CD8-positive, alpha-beta memory T cell (primary cell): ENCODE measurements around the gene SMPX. TPM values are rescaled to one million over a fixed set of nuclear protein-coding genes. Genes with fewer than 3 reads are reported as not detected.

Experiments used
- CTCF ChIA-PET: fragments of 350-600 bp; sonication (Branson Sonifier 250); formaldehyde crosslinking; loops from one replicate; lab custom pipeline; 2021; ENCODE audit warnings: antibody characterized with exemption; lab: Charles Lee
- POLR2A ChIA-PET: fragments of 350-600 bp; sonication (Branson Sonifier 250); formaldehyde crosslinking; loops from one replicate; lab custom pipeline; 2021; ENCODE audit warnings: antibody characterized with exemption; lab: Charles Lee
- DNase-seq, 5 donors: peaks; one replicate each; pipeline versions ENCODE4 v3.0.0 to v3.0.0-alpha.2; 2020 to 2022; ENCODE audit warnings: mixed read lengths in 1 of 5
- H3K27ac ChIP-seq: one replicate; pipeline ENCODE4 v1.7.0; 2013; ENCODE audit warnings: low read depth, mild to moderate bottlenecking, low read length, moderate library complexity
- H3K27me3 ChIP-seq: 2 replicates; pipeline ENCODE4 v1.7.0; 2013; ENCODE audit warnings: low read length, mild to moderate bottlenecking; ENCODE audit not compliant: insufficient read depth, poor library complexity, severe bottlenecking
- H3K36me3 ChIP-seq: 2 replicates; pipeline ENCODE4 v1.7.0; 2013; ENCODE audit warnings: mild to moderate bottlenecking, low read length, moderate library complexity; ENCODE audit not compliant: insufficient read depth
- H3K4me1 ChIP-seq: 2 replicates; pipeline ENCODE4 v1.7.0; 2013; ENCODE audit warnings: mild to moderate bottlenecking, low read length, moderate library complexity; ENCODE audit not compliant: insufficient read depth
- H3K4me3 ChIP-seq: 2 replicates; pipeline ENCODE4 v1.7.0; 2013; ENCODE audit warnings: mild to moderate bottlenecking, low read length
- H3K9me3 ChIP-seq: 2 replicates; pipeline ENCODE4 v1.7.0; 2013; ENCODE audit warnings: mild to moderate bottlenecking, low read length
- H3K27ac Mint-ChIP-seq, 8 donors: one replicate each; pipeline ENCODE4 v1.8.0; 2020 to 2021; ENCODE audit warnings: mixed read lengths in 8 of 8, mild to moderate bottlenecking in 6 of 8, inconsistent platforms in 3 of 8, moderate library complexity in 3 of 8
- H3K27me3 Mint-ChIP-seq, 2 donors: one replicate each; pipeline ENCODE4 v1.8.0; 2020 to 2021; ENCODE audit warnings: mixed read lengths in 2 of 2, mild to moderate bottlenecking in 1 of 2, moderate library complexity in 1 of 2
- H3K36me3 Mint-ChIP-seq, 3 donors: one replicate each; pipeline ENCODE4 v1.8.0; 2020 to 2021; ENCODE audit warnings: mixed read lengths in 3 of 3, inconsistent platforms in 1 of 3, mild to moderate bottlenecking in 1 of 3
- H3K4me1 Mint-ChIP-seq, 3 donors: one replicate each; pipeline ENCODE4 v1.8.0; 2020 to 2021; ENCODE audit warnings: mixed read lengths in 3 of 3, inconsistent platforms in 1 of 3, mild to moderate bottlenecking in 1 of 3
- H3K4me3 Mint-ChIP-seq, 7 donors: one replicate each; pipeline ENCODE4 v1.8.0; 2020 to 2021; ENCODE audit warnings: mixed read lengths in 7 of 7, mild to moderate bottlenecking in 6 of 7, moderate library complexity in 4 of 7, inconsistent platforms in 2 of 7
- H3K9me3 Mint-ChIP-seq, 5 donors: one replicate each; pipeline ENCODE4 v1.8.0; 2020 to 2022; ENCODE audit warnings: mixed read lengths in 5 of 5, mild to moderate bottlenecking in 3 of 5, moderate library complexity in 2 of 5, inconsistent platforms in 1 of 5
- polyA plus RNA-seq: library from polyadenylated mRNA; unstranded; fragments of 300-500 nt; fragmentation: Illumina TruSeq; gene quantifications from one replicate; pipeline ENCODE4 v1.2.3, GENCODE V29; 2021
- total RNA-seq, 2 experiments: library from RNA; stranded (reverse); gene quantifications; one replicate each; pipeline ENCODE4 v1.2.3, GENCODE V29; 2021

The SMPX gene
- total and polyA plus RNA-seq, 3 experiments from 2014 or later: not detected

DNA sequence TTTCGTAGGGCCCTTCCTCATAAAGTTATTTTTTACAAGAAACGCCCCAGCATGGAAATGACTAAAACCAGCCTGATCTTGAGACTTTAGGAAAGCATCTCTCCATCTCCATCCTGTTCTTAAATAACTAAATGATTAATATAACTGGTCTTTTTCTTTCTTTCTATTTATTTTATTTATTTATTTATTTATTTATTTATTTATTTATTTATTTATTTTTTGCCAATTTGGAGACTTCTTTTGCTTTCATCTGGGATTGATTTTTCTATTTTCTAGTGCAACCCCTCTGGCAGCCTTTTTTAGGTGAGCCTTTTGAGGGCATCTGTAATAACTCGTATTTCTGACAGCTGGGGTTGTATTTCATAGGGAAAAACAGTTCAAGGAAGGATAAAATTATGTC lies 98.6 kb downstream of the SMPX start:
- ChIA-PET POLR2A (no interaction called here), CTCF (no interaction called here)

DNA sequence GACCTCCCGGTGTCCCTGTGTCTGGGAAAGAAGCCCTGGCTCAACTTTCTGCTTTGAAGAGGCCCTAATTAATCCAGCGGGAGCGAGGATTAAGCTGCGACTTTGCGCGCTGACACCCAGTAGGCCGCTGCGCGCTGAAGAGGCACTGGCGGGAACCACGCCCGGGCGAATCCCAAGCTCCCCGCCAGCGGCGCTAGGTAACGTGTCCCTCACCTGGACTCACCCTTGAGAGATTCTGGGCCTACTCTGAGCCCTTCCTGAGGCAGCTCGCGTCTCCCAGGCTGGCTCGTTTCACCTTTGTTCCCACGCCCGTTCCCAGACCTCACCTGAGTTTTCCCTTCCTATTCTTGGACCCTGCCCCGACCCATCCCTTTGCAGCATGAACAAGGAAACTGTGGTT lies 99.2 kb downstream of the SMPX start:
- Histone ChIP-seq H3K27ac (no peak overlapping the region), H3K9me3 (no peaks in the 10 kb centered on the region), H3K36me3 (no peaks in the 10 kb centered on the region), H3K4me3 (no peak overlapping the region), H3K4me1 (no peaks in the 10 kb centered on the region), H3K27me3 (no peaks in the 10 kb centered on the region)
- peaks cover 2 to 5% (median 4%) of the 10 kb centered on the region in 3 donors for H3K4me1 Mint-ChIP-seq
- H3K36me3 Mint-ChIP-seq: peaks cover 0 to 3% (median 0%) of the 10 kb centered on the region in 3 donors
- H3K27me3 Mint-ChIP-seq: peaks cover 12 to 17% of the 10 kb centered on the region in 2 donors
- ChIA-PET CTCF (no interaction called here), POLR2A (no interaction called here)
- peak in 1 of 5 donors; percentile 6 for DNase-seq
- H3K9me3 Mint-ChIP-seq: peaks cover 0 to 3% (median 0%) of the 10 kb centered on the region in 5 donors
- peak overlapping the region in 4 of 7 donors; percentile 19 to 57 (median 25) for H3K4me3 Mint-ChIP-seq
- H3K27ac Mint-ChIP-seq: peak overlapping the region in 1 of 8 donors; percentile 78

More for the DNA sequence above, 98.6 kb downstream of the SMPX start:
- no peaks in the 10 kb centered on the region for H3K4me1 ChIP-seq
- Mint-ChIP-seq H3K36me3 (peaks cover 0 to 3% (median 0%) of the 10 kb centered on the region in 3 donors), H3K27me3 (peaks cover 12 to 22% of the 10 kb centered on the region in 2 donors), H3K9me3 (peaks cover 0 to 3% (median 0%) of the 10 kb centered on the region in 5 donors), H3K27ac (no peak overlapping the region), H3K4me3 (peak overlapping the region in 2 of 7 donors; percentile 27 to 57), H3K4me1 (peaks cover 2 to 5% (median 4%) of the 10 kb centered on the region in 3 donors)
- no peak overlapping the region for H3K4me3 ChIP-seq
- no peaks in the 10 kb centered on the region for H3K9me3 ChIP-seq
- no peak overlapping the region for H3K27ac ChIP-seq
- DNase-seq: no peak
- no peaks in the 10 kb centered on the region for H3K36me3 ChIP-seq
- H3K27me3 ChIP-seq: no peaks in the 10 kb centered on the region

DNA sequence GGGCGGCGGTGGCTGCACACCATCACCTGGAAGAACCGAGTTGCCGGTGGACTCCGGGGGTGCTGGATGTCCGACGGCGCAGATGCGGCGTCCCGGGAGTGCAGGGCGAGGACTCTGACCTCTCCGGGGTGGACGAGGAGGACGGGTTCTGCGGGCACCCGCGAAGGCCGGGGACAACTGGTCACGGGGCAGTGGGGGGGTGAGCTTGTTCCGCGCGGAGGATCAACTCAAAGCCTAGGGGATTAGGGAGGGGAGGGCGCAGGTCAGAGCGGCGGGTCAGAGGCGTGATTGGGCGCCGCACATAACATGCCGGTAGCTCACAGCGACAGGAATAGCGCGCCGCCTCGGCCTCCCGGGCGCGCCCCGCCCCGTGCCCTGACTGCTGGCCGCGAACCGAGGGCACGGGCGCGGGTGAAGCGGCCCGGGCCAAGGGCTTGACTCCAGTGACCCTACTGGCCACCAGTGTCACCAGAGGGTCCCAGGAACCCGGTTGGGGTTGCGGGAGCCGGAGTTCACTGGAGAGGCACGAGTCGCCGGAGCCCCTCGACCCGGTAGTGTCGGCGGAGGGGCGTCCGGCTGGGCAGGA lies 99.7 kb downstream of the SMPX start, which contains the start of gene KLHL34:
TSS of gene KLHL34 (minus strand) at position 179 of the 586 bp plus-strand sequence. CDS start 542 bp downstream, outside the sequence.
- Histone ChIP-seq H3K36me3 (no peaks in the 10 kb centered on the region), H3K27ac (no peak within 1 kb of the TSS), H3K9me3 (no peaks in the 10 kb centered on the region), H3K4me1 (no peaks in the 10 kb centered on the region), H3K4me3 (peak within 1 kb of the TSS; percentile 26), H3K27me3 (no peaks in the 10 kb centered on the region)
- Mint-ChIP-seq H3K4me1 (peaks cover 2 to 5% (median 4%) of the 10 kb centered on the region in 3 donors), H3K4me3 (peak within 1 kb of the TSS in 6 of 7 donors; percentile 16 to 57 (median 32)), H3K27me3 (peaks cover 12 to 14% of the 10 kb centered on the region in 2 donors), H3K9me3 (peaks cover 0 to 3% (median 0%) of the 10 kb centered on the region in 5 donors), H3K27ac (peak within 1 kb of the TSS in 1 of 8 donors; percentile 78), H3K36me3 (peaks cover 0 to 3% (median 0%) of the 10 kb centered on the region in 3 donors)
- CTCF ChIA-PET: no interaction called here
- POLR2A ChIA-PET: no interaction called here
- DNase-seq: peak in 1 of 5 donors; percentile 7

DNA sequence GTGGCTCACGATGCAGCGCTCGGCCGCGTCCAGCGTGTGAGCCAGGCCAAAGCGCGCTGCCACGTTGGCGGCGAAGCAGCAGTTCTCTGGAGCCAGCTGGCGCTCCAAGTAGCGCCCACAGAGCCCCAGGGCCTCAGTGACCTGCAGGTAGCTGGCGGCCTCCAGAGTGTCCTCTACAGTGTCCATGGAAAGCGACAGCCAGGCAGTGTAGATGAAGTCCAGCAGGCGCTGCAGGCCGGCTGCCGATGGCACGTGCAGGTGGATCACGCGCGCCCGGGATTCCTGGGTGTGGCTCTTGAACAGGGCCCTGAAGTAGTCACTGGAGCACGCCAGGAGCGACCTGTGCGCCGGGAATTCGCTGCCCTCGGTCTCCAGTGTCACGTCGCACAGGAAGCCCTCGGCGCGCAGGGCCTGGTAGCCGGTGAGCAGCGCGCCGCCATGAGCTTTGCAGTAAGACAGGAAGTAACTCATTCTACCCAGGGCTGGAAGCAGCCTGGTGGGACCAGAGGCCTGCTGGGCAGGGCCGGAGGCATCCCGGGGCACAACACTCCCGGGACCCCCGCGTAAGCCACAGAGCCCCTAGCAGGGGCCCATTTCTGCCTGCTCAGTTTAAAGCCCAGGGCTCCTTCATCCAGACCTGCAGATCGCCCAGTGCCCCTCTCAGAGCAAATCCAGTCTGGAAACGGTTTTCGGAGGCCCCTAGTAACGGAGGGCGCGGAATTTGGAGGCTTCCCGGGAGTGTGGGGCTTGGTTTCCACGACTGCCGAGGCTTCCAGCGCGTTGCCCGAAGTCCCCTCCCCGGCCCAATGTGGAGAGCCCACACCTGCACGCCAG lies 100.4 kb downstream of the SMPX start:
- H3K27me3 Mint-ChIP-seq: peaks cover 12% of the 10 kb centered on the region in 2 donors
- H3K4me1 ChIP-seq: no peaks in the 10 kb centered on the region
- peak in 1 of 5 donors; percentile 33 for DNase-seq
- H3K36me3 Mint-ChIP-seq: peaks cover 0 to 3% (median 0%) of the 10 kb centered on the region in 3 donors
- no peaks in the 10 kb centered on the region for H3K36me3 ChIP-seq
- no peak overlapping the region for H3K27ac ChIP-seq
- CTCF ChIA-PET: no interaction called here
- no peaks in the 10 kb centered on the region for H3K27me3 ChIP-seq
- POLR2A ChIA-PET: no interaction called here
- H3K9me3 ChIP-seq: no peaks in the 10 kb centered on the region
- H3K4me3 ChIP-seq: peak overlapping the region; percentile 26
- peaks cover 0 to 3% (median 0%) of the 10 kb centered on the region in 5 donors for H3K9me3 Mint-ChIP-seq
- H3K4me1 Mint-ChIP-seq: peaks cover 2 to 5% (median 4%) of the 10 kb centered on the region in 3 donors
- H3K4me3 Mint-ChIP-seq: peak overlapping the region in 4 of 7 donors; percentile 16 to 52 (median 44)
- no peak overlapping the region for H3K27ac Mint-ChIP-seq

DNA sequence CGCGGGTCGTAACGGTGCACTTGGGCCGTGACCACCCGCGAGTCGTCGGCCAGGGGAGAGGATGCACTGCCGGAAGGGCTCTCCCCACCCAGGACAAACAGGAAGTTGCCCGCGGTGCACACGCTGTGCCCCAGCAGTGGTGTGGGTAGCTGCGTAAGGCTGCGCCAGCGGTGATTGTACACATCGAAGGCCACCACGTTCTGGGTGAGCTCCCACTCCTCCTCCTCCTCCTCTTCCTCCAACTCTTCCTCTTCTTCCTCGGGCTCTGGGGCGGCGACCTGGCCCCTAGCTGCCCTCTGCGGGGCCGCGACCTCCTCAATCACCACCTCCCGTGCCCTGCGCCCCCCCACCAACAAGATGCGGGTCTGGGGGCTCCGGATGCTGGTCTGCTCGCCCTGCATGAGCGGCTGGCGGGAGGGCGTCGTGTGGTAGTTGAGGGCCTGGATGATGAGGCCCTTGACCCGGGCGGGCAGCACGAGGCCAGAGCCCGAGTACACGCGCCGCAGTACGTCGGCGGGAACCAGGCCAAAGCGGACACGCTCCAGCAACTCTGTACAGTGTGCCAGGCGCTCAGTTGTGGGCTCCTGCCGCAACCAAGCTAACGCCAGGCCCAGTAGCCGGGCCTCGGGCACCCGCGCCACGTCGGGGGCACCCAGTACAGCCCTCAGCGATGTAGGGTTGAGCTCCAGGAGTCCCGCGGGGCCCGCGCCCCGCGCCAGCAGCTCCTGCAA lies 101.2 kb downstream of the SMPX start:
- Mint-ChIP-seq H3K27ac (no peak overlapping the region), H3K9me3 (peaks cover 0 to 3% (median 0%) of the 10 kb centered on the region in 5 donors), H3K4me3 (no peak overlapping the region), H3K36me3 (peaks cover 0 to 3% (median 0%) of the 10 kb centered on the region in 3 donors), H3K27me3 (peaks cover 5 to 7% of the 10 kb centered on the region in 2 donors), H3K4me1 (peaks cover 2 to 5% (median 4%) of the 10 kb centered on the region in 3 donors)
- no peak overlapping the region for H3K27ac ChIP-seq
- POLR2A ChIA-PET: no interaction called here
- H3K4me1 ChIP-seq: no peaks in the 10 kb centered on the region
- CTCF ChIA-PET: no interaction called here
- no peak for DNase-seq
- no peaks in the 10 kb centered on the region for H3K9me3 ChIP-seq
- H3K4me3 ChIP-seq: no peak overlapping the region
- no peaks in the 10 kb centered on the region for H3K36me3 ChIP-seq
- H3K27me3 ChIP-seq: no peaks in the 10 kb centered on the region

Other genes starting within 250 kb of the SMPX start
- under 1 TPM; 0.27 to 0.35 TPM for gene KLHL34, start 99.8 kb downstream of the SMPX start, total RNA-seq
- 0.38 TPM for gene KLHL34, start 99.8 kb downstream of the SMPX start, polyA plus RNA-seq
- 1 to 10 TPM; 8.3 to 8.8 TPM for gene MBTPS2, start 81.5 kb upstream of the SMPX start, total RNA-seq
- gene MBTPS2, start 81.5 kb upstream of the SMPX start, polyA plus RNA-seq: 5.4 TPM
- gene YY2, start 97.9 kb upstream of the SMPX start, total RNA-seq: 1 to 10 TPM; 1.8 to 2.0 TPM
- gene YY2, start 97.9 kb upstream of the SMPX start, polyA plus RNA-seq: 0.59 TPM
- gene SMS, start 182.6 kb upstream of the SMPX start, total RNA-seq: 100 to 1,000 TPM; 131 to 134 TPM
- 69.3 TPM for gene SMS, start 182.6 kb upstream of the SMPX start, polyA plus RNA-seq